Rectal smooth muscle tissue (tissue), 1 donor: Measurements from ENCODE around the gene FREY1.

Experiments used
- H3K27ac ChIP-seq: one replicate; pipeline ENCODE4 v1.7.0; 2013; ENCODE audit warnings: low read depth, low read length, inconsistent platforms
- H3K27me3 ChIP-seq: one replicate; pipeline ENCODE4 v1.7.0; 2013; ENCODE audit warnings: low read length; ENCODE audit not compliant: control insufficient read depth, insufficient read depth
- H3K36me3 ChIP-seq: one replicate; pipeline ENCODE4 v1.7.0; 2013; ENCODE audit warnings: low read length; ENCODE audit not compliant: control insufficient read depth, insufficient read depth
- H3K4me1 ChIP-seq: one replicate; pipeline ENCODE4 v1.7.0; 2013; ENCODE audit warnings: low read length; ENCODE audit not compliant: control insufficient read depth, insufficient read depth
- H3K4me3 ChIP-seq: one replicate; pipeline ENCODE4 v1.7.0; 2013; ENCODE audit warnings: low read length
- H3K9ac ChIP-seq: one replicate; pipeline ENCODE4 v1.7.0; 2013; ENCODE audit warnings: low read length

The FREY1 gene, protein sequence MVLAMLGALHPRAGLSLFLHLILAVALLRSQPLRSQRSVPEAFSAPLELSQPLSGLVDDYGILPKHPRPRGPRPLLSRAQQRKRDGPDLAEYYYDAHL

GRCh38 chr11:45906965-45907611 lies at the start of gene FREY1:
FREY1 (minus strand) TSS chr11:45907271; CDS start chr11:45907245, 26 bp downstream.
- Histone ChIP-seq H3K27me3 (no peaks in the 10 kb centered on the region), H3K27ac (no peak within 1 kb of the TSS), H3K36me3 (peaks cover 11% of the 10 kb centered on the region), H3K9ac (no peak within 1 kb of the TSS), H3K4me3 (no peak within 1 kb of the TSS), H3K4me1 (no peaks in the 10 kb centered on the region)

DNA sequence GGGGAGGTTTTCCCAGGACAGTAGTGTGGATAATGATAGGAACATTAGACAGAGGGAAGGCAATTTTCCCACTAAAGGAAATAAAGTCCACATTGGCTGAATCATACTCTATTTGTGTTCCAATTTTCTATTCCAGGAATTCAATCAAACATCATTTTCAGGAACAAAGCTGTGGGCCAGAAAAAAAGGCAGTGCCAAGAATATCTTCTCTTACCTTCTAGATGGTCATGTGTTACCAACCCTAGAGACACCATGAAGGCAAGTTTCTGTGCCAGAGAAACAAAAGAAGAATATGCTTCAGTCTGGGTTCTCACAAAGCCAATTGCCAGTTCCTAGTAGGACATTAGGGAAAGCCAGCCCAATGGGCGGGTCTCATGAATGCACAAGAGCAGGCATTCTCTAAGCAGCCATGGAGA lies 42.9 kb upstream of the FREY1 start:
- peaks cover 19% of the 10 kb centered on the region for H3K36me3 ChIP-seq
- H3K4me3 ChIP-seq: no peak overlapping the region
- no peaks in the 10 kb centered on the region for H3K27me3 ChIP-seq
- no peak overlapping the region for H3K9ac ChIP-seq
- H3K27ac ChIP-seq: no peak overlapping the region
- H3K4me1 ChIP-seq: peaks cover 2% of the 10 kb centered on the region

- Histone ChIP-seq H3K27ac (no peak overlapping the region), H3K4me1 (peaks cover 2% of the 10 kb centered on the region), H3K4me3 (no peak overlapping the region), H3K9ac (no peak overlapping the region), H3K36me3 (peaks cover 19% of the 10 kb centered on the region), H3K27me3 (no peaks in the 10 kb centered on the region)
Observed at GRCh38 chr11:45948356-45948755, 41.3 kb upstream of the FREY1 start.

DNA sequence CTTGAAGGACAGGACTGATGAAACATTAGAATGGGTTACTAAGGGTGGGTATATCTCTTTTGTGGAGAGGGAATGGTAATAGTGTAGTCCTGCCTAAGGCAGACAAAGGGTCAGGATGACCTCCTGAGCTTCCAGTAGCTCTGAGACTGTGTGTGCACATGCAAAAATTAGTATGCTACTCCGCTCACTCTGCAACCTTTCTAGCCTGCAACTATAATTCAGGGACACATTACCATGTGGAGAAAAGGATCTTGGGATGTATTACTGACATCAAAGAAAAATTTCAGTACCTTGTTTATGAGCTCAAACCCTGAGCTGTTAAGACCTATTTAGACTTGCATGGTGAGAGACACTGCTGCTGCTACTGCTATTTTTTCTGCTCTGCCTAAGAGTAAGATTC lies 40.8 kb upstream of the FREY1 start:
- Histone ChIP-seq H3K9ac (no peak overlapping the region), H3K27me3 (no peaks in the 10 kb centered on the region), H3K27ac (no peak overlapping the region), H3K4me3 (no peak overlapping the region), H3K36me3 (peaks cover 19% of the 10 kb centered on the region), H3K4me1 (peaks cover 2% of the 10 kb centered on the region)

- peaks cover 2% of the 10 kb centered on the region for H3K4me1 ChIP-seq
- no peaks in the 10 kb centered on the region for H3K27me3 ChIP-seq
- H3K36me3 ChIP-seq: peaks cover 19% of the 10 kb centered on the region
- no peak overlapping the region for H3K27ac ChIP-seq
- no peak overlapping the region for H3K9ac ChIP-seq
- H3K4me3 ChIP-seq: no peak overlapping the region
Observed at GRCh38 chr11:45945397-45945999, 38.4 kb upstream of the FREY1 start.

DNA sequence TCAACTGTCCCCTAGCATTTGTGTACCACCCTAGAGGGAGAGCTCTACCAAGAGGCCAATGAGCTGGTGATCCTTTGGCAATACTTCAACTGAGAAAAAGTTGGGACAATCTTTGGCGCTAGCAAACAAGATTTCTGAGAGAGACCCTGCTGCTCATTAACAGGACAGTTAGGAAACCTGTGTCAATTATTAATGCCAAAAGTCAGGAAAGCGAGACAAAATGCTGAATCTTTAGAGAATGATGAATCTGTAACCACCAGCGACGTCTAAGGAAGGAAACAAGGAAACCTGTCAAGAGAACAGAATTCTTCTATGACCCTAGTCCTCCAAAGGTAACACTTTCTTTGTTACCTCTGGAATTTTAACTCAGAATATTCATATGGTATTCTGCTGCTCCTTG lies 35.3 kb upstream of the FREY1 start:
- no peaks in the 10 kb centered on the region for H3K27me3 ChIP-seq
- H3K4me1 ChIP-seq: peaks cover 2% of the 10 kb centered on the region
- H3K36me3 ChIP-seq: peaks cover 10% of the 10 kb centered on the region
- no peak overlapping the region for H3K4me3 ChIP-seq
- no peak overlapping the region for H3K27ac ChIP-seq
- no peak overlapping the region for H3K9ac ChIP-seq

- Histone ChIP-seq H3K36me3 (peaks cover 7% of the 10 kb centered on the region), H3K9ac (no peak overlapping the region), H3K27ac (no peak overlapping the region), H3K27me3 (no peaks in the 10 kb centered on the region), H3K4me1 (peaks cover 2% of the 10 kb centered on the region), H3K4me3 (no peak overlapping the region)
Observed at GRCh38 chr11:45941285-45941684, 34.2 kb upstream of the FREY1 start.

- H3K4me3 ChIP-seq: no peak overlapping the region
- no peak overlapping the region for H3K27ac ChIP-seq
- no peaks in the 10 kb centered on the region for H3K27me3 ChIP-seq
- no peaks in the 10 kb centered on the region for H3K4me1 ChIP-seq
- H3K36me3 ChIP-seq: peaks cover 6% of the 10 kb centered on the region
- H3K9ac ChIP-seq: no peak overlapping the region
Observed at GRCh38 chr11:45939836-45940235, 32.8 kb upstream of the FREY1 start.

DNA sequence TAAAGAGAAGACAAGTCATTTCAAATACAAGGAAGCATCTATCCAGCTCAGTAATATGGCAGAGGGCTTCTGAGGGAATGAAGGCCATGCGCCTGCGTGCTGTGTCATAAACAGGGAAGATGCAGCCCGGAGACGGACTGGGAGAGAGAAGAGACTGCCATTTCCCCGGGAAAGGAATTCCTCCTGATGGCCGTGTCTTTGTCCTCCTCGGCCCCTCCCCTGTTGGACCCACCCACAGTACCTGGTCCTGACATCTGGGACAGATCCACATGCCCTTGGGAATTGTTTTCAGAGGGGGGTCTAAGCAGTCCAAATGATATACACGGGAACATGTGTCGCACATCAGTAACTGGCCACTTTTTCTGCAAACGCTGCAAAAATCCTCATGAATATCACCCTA lies 30.8 kb upstream of the FREY1 start:
- Histone ChIP-seq H3K27me3 (no peaks in the 10 kb centered on the region), H3K4me1 (no peaks in the 10 kb centered on the region), H3K4me3 (no peak overlapping the region), H3K9ac (no peak overlapping the region), H3K27ac (no peak overlapping the region), H3K36me3 (peaks cover 23% of the 10 kb centered on the region)

- Histone ChIP-seq H3K4me1 (no peaks in the 10 kb centered on the region), H3K36me3 (peaks cover 26% of the 10 kb centered on the region), H3K27me3 (no peaks in the 10 kb centered on the region), H3K4me3 (no peak overlapping the region), H3K9ac (no peak overlapping the region), H3K27ac (no peak overlapping the region)
Observed at GRCh38 chr11:45936511-45937054, 29.5 kb upstream of the FREY1 start.

GRCh38 chr11:45935349-45936064 lies 28.4 kb upstream of the FREY1 start:
- H3K27ac ChIP-seq: no peak overlapping the region
- no peak overlapping the region for H3K9ac ChIP-seq
- H3K4me1 ChIP-seq: no peaks in the 10 kb centered on the region
- no peak overlapping the region for H3K4me3 ChIP-seq
- H3K36me3 ChIP-seq: peaks cover 26% of the 10 kb centered on the region
- no peaks in the 10 kb centered on the region for H3K27me3 ChIP-seq

GRCh38 chr11:45934580-45935318 lies 27.7 kb upstream of the FREY1 start:
- Histone ChIP-seq H3K4me1 (no peaks in the 10 kb centered on the region), H3K27ac (no peak overlapping the region), H3K27me3 (no peaks in the 10 kb centered on the region), H3K36me3 (peaks cover 26% of the 10 kb centered on the region), H3K9ac (no peak overlapping the region), H3K4me3 (no peak overlapping the region)
